NCI-H774 (cell line): ENCODE measurements around the gene TCF7.
A peak's percentile ranks its signal among the peaks of the same experiment; 100 is the strongest.

Experiments used
- DNase-seq: peaks from one replicate; lab custom pipeline; 2025; lab: John Stamatoyannopoulos, UW

Gene TCF7

GRCh38 chr5:134177369-134178095 is 63.1 kb downstream of the TCF7 start:
- DNase-seq, result no peak

- DNase-seq, result no peak
Measured at GRCh38 chr5:134178096-134178419, 63.6 kb downstream of the TCF7 start.

- no peak for DNase-seq
Measured at GRCh38 chr5:134183481-134183880, 69.0 kb downstream of the TCF7 start.

- DNase-seq, result peak; percentile 6
Measured at GRCh38 chr5:134184155-134185135, 70.0 kb downstream of the TCF7 start.

GRCh38 chr5:134188092-134188491 is 73.6 kb downstream of the TCF7 start:
- DNase-seq, result no peak

- DNase-seq, result no peak
Measured at GRCh38 chr5:134189031-134189430, 74.5 kb downstream of the TCF7 start.

- DNase-seq, result no peak
Measured at GRCh38 chr5:134195666-134196065, 81.2 kb downstream of the TCF7 start.
